CD4-positive, alpha-beta T cell treated with Interleukin-21 for 1 hour (primary cell): ENCODE results near the gene TSPEAR.
A peak's percentile ranks its signal among the peaks of the same experiment; 100 is the strongest.
"Not testable (repeated sequence)": the region's sequence is repeated elsewhere in the genome, so short reads cannot be mapped to it uniquely, and the experiment has no call there.

ENCODE experiments used
- DNase-seq: peaks from one replicate; pipeline ENCODE4 v3.0.0-alpha.2; 2020

Gene TSPEAR

DNA sequence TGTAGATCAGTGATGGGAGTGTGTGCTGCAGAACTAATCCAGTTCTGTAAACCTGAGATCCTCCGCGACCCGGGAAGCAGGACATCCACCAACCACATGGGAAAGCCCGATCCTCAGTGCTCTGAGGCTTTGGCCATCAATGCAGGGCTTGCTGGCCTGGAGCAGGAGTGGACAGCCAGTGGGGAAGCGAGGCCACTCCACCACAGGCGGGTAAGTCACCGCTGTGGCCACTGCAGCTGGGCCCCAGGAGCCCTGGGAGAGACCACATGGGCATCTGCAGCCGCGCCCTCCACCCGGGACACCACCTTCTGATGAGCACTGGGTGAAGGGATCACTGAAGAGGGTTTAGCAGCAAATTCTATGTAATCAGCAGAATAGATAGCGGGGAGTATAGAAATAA, 30.2 kb downstream of the TSPEAR start:
- DNase-seq = no peak

DNA sequence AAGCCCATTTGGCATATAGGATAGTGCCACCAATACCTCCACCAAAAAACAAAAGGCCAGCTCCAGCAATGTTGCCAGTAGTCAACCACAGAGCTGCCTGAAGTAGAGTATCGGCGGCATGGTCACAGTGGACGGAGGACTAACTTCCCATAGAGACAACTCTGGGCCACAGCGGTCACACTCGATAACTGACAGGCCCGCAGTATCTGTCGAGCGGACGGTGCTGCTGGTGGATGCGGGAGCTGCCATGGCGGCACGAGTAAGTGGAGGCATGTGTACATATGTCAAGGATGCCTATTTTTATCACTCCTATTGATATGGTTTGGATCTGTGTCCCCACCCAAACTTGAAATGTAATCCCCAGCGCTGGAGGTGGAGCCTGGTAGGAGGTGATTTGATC, 33.5 kb downstream of the TSPEAR start:
- DNase-seq = no peak

DNA sequence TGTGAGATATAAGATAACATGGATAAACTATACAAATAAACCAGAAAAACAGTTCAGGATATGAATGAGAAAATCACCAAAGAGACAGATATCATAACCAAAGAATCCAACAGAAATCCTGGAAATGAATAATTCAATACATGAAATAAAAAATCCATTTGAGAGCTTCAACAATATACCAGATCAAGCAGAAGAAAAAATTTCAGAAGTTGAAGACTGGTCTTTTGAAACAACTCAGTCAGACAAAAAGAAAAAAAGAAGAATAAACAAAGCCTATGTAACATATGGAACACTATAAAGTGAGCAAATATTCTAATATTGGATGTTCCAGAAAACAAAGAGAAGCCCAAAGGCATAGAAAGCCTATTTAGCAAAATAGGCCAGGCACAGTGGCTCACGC, 39.5 kb downstream of the TSPEAR start:
- DNase-seq = no peak

DNA sequence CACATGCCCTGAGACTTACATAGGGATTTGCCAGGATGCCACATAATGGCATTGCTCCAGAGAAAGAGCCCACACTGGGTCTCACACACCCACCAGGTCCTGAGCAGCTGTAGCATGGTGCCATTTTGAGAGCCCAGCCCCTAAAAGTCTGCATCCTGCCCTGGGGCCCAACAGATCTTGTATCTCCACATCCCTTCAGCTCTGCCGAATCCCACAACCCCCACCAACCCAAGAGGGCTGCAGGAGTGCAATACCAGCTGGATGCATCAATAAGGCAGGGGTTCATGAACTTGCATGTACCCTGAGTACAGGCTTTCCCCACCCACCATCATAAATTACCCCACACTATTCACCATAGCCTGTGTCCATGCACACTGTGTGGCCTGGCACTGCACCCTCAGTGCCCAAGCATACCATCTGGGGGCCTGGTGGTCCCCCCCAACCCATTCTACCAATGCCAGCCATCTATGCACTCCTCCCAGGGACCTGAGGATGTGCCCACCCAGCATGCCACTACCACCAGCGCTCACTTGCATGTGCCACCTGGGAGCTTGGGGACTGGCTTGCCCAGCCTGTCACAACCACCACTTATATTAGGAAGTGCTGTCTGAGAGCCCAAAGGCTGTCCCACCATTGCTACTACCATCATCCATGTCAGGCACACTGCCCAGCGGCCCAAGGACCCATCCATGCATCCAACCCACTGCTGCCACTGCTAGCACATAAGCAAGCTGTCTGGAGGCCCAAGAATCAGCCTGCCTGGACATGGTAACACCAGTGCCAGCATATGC, 40.5 kb downstream of the TSPEAR start:
- no peak for DNase-seq

DNA sequence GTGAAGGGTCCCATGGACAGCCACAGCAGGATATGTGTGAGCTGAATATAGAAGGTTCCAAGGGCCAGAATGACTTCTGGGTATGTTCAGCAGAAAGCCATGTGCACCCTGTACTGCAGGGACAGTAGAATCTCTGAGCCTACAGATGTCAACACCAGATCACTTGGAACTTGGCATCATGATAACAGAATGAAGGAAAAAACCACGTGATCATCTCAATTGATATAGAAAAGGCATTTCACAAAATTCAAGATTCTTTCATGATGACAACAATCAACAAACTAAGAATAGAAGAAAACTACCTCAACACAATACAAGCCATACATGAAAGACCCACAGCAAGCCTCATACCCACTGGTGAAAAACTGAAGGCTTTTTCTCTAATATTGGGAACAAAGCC, 43.8 kb downstream of the TSPEAR start:
- DNase-seq = no peak

DNA sequence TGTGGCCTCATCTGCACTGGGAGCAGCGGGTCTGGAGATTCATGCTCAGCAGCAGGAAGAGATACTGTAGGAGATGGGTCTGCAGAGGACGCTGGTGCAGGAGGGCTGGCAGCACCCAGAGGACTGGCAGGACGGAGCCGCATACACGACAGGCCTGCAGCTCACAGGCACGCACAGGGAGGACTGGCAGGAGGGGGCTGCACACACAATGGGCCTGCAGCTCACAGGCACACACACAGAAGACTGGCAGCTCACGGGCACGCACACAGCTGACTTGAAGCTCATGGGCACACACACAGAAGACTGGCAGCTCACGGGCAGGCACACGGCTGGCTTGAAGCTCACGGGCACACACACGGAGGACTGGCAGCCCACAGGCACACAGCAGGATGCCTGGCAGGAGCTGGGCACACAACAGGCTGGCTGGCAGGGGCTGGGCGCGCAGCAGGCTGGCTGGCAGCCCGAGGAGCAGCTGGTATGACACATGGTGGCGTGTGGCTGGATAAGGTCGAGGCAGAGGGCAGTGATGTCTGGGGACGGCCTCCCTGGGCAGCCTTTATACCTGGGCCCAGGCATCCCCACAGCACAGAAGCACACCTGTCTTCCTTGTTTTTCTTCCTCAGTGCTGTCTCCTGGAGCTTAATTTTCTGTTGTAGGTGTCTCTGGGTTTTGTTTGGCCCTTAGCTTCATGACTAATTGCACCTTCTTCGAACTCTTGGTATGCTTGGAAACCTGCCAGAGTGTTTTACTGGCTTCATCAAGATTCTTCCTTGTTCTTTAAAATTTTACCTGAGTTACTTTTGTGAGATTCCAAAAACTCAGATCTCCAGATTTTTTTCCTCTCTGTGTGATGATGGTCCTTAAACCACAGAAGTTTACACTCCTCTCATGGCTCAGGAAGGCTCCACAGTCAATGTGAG, 44.7 kb downstream of the TSPEAR start, which contains the start of gene KRTAP12-2:
KRTAP12-2 (minus strand) TSS at position 527 of the 920 bp plus-strand sequence; CDS start at position 486, 41 bp downstream.
- DNase-seq = no peak

DNA sequence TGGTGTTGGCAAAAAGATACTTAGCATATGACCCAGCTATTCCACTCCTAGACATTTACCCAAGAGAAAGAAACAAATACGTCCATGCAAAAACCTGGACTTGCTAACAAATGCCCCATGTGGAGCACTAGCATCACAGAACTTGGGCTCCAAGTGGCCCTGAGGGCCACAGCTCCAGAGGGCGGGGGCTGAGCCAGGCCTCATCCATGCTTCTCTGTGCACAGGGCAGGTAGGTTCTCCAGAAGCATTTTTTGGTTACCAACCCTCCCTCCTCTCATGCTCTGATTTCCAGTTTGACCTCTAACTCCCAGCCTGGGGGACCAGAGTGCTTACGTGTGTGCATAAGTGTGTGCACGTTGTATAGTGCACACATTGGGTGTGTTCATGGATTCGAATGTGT, 46.7 kb downstream of the TSPEAR start:
- no peak for DNase-seq

DNA sequence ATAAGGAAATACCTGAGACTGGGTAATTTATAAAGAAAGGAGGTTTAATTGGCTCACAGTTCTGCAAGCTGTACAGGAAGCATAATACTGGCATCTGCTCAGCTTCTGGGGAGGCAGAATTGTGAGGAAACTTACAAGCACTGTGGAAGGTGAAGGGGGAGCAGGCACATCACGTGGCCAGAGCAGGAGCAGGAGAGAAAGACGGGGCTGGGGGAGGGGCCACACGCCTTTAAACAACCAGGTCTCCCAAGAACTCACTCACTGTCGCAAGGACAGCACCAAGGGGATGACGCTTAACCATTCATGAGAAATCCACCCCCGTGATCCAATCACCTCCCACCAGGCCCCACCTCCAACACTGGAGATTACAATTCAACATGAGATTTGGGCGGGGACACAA, 49.8 kb downstream of the TSPEAR start:
- not testable (repeated sequence) for DNase-seq

DNA sequence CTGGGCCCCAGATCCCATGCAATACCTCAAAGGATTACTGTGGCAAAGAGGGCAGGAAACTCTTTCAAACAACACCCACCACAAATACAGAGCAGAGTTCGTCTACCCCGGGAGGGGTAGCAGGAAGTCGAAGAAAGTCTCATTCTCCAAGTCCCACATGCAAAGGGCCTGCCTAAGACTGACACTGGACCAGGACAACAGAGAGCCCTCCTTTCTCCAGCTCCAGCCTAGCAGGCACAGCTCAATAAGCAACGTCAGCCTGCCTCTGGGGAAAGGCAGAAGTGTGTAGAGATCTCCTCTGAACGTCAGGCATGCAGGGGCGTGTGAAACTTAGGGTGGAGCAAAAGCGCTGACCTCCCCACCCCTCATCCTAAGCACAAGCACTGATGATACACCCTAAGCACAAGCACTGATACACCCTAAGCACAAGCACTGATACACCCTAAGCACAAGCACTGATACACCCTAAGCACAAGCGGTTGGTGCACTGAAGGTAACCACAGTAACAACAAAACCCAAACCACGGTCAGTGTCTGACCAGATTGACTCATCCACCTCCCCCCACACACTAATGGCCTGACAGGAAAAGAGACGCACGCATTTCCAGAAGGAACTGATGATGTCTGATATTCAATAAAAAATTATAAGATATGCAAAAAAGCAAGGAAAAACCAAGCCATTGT, 52.3 kb downstream of the TSPEAR start:
- DNase-seq = peak; percentile 38

DNA sequence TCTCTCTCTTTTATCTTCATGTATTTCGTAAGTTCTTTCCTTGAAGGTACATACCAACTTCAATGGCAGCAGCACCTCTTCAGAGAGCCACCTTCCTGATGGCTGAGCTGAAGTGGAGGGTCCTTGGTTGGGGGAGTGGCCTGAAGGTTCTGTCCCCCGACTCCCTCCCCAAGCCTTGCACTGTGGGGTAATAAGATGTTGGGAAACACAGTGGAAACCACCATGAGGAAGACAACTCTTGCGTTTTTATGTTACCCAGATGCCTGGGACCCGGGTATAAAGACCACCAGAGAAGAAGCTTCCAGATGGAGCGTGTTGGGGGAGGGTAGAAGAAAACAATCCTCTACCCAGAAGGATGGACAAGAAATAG, 52.8 kb downstream of the TSPEAR start:
- DNase-seq = no peak

DNA sequence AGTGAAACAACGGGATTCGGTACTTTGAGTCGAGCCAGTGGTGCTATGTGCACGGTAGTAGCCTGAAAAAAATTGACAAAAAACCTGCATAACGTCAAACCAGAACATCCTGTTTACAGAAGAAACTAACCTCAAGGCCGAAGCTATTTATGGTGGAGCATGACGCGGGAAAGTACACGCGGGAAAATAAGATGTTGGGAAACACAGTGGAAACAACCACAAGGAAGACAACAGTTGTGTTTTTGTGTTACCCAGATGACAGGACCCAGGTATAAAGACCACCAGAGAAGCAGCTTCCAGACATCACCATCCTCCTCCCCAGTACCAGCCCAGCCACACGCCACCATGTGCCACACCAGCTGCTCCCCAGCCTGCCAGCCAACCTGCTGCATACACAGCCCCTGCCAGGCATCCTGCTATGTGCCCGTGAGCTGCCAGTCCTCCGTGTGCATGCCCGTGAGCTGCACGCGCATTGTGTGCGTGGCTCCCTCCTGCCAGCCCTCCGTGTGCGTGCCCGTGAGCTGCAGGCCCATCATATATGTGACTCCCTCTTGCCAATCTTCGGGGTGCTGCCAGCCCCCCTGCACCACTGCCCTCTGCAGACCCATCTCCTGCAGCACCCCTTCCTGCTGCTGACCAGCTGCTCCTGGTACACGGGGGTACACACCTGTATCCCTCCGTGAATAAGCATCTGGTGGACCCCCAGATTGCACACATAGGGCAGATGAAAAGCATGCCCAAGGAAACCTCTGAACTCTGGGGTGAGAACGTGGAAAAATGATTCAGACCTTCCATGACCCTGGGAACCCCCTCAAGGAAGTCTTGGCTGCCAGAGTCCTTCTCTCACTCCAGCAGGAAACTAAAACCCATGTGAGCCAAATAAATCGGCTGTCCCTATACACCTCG, 53.5 kb downstream of the TSPEAR start, which contains the start of gene KRTAP12-3:
KRTAP12-3 (plus strand) TSS at position 298 of the 906 bp plus-strand sequence; CDS start at position 346, 48 bp downstream.
- peak; percentile 83 for DNase-seq

DNA sequence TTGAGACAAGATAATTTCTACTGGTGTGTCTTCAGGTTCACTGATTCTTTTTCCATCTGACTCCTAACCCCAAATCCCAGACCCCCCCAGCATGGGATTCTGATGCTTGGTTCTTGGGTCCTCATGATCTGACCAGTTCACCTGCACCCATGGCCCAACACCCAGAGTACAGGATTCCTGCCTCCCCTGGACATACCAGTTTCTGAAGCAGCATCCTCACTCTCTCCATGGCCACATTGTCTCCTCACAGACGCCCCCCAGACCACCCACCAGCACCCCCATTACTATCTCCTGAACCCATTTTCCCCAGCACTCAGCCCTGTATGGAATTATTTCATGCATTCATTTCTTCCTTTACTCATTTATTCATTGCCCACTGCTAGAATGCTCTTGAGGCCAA, 54.5 kb downstream of the TSPEAR start:
- DNase-seq = no peak

DNA sequence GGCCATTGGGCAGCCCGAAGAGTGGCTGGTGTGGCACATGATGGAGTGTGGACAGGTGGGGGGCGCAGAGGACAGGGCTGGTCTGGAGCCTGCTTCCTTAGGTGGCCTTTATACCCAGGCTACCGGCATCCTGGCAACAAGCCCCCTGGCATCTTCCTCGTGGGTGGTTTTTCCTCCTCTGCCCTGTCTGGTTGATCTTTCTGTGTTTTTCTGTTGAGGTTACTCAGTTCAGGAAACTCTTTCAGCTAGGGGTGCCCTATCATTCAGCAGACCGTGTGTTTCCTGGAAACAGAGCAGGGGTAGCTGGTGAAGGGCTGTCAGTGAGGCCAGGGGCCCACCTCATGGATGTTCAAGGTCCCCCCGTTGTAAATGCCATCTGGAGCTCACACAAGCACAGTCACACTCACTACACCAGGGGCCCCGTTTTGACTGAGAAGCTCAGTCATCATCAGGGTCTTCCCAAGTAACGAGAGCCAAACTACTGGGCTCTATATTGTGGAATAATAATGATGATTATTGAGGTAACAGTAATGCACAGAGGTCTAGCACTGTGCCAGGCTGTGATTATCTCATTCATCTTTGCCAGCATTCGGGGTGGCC, 56.7 kb downstream of the TSPEAR start, which contains the start of gene KRTAP12-4:
KRTAP12-4 (minus strand) TSS at position 84 of the 600 bp plus-strand sequence; CDS start at position 39, 45 bp downstream.
- DNase-seq = peak; percentile 28

DNA sequence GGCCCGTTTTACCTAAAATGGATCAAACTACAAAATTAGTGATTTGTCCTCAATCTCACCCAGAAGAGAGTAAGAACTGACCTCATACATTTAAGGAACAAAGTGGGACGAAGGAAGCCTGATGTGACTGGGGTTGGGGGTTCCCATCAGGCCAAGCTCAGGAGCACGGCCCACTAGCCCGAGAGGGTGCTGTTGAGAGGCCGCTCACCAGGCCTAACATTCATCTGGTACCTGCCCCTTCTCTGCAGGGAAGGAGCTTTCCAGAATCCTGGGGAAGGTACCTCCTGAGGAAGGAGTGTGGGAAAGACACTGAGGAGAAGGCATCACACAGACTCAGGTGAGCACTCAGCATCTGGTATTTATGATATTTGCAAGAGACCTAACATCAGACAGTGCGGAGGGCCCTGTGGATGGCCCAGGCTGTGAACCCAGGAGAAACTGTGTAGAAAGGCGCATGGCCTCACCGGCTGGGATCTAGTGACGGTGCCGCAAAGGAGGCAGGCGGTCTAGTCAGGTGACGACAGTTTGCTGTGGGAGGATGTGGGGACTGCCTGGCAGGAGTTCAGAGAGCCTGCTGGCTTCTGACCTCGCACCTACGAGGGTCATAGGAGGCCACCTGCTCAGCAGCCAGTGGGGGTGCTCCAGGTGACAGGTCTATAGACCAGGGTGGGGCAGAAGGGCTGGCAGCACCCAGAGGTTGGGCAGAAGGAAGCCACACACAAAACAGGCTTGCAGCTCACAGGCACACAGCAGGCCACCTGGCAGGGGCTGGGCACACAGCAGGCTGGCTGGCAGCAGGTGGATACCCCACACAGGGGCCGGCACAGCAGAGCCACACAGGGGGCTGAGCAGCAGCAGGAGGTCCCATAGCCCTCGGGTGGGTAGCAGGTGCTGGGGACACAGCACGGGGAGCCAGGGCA, 57.5 kb downstream of the TSPEAR start:
- peak; percentile 80 for DNase-seq

DNA sequence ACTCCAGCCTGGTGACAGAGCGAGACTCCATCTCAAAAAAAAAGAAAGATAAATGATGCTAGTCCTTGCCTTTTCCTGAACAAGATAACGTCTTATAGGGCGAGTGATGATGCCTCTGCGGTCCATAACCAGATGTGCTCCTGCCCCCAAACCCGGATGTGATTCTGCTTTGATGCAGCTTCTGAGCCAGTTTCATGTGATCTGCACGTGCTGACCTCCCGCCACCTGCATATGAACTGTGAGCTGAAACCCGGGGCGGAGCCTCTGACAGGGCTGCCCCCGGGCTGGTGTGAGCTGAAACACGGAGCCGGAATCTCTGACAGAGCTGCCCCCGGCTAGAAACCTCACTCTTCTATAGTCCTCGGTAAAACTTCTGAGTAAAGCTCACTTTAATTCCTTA, 58.2 kb downstream of the TSPEAR start:
- no peak for DNase-seq

DNA sequence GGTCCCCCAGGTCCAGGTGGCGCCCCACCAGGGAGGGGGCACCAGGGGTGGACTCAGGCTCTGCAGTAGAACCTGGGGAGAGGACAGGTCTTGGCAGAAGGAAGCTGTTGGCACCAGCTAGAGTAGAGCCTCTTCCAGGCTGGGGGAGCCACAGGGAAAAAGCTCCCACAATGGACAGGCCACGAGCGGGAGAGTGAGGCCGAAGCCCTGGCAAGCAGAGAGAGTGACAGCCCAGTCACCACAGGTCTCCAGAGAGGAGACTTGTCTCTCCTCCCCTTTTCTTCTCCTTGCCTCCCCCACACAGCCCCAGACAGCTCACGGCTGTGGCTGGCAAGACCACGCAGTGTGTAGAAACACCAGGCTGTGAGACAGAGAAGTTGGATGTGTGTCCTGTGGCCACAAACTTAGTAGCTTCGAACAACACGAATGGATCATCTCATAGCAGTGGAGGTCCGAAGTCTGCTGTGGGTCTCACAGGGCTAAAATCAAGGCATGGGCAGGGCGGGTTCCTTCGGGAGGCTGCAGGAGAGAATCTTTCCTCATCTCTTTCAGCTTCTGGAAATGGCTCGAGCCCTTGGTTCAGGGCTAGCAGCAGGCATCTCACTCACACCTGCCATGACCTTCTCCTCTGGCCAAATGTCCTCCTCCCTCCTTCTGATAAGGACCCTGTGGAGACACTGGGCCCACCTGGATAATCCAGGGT, 60.2 kb downstream of the TSPEAR start:
- DNase-seq = no peak

DNA sequence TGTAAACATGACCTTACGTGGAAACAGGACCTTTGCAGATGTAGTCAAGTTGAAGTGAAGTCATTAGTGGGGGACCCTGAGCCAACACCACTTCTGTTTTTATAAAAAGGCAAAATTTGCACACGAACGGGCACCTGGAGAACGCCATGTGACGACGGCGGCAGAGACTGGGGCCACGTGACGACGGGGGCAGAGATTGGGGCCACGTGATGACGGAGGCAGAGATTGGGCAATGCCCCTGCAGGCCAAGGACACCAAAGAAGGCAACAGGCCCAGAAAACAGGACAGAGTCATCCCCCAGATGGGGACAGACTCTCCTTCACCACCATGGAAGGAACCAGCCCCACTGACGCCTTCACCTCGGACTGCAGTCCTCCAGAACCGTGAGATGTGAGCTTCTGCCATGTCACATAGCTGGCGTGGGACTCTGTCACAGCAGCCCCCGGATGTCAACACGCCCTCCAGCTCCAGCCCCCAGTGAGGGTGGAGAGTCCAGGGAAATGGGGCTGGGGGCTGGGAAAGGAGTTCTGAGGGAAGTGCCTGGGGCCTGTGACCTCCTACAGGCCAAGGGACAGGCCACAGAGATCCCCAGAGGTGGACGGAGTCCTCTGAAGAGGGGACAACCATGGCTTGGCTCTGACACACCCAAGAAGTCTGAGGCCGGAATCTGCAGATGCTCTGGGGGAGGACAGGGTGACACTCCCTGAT, 61.0 kb downstream of the TSPEAR start:
- no peak for DNase-seq

DNA sequence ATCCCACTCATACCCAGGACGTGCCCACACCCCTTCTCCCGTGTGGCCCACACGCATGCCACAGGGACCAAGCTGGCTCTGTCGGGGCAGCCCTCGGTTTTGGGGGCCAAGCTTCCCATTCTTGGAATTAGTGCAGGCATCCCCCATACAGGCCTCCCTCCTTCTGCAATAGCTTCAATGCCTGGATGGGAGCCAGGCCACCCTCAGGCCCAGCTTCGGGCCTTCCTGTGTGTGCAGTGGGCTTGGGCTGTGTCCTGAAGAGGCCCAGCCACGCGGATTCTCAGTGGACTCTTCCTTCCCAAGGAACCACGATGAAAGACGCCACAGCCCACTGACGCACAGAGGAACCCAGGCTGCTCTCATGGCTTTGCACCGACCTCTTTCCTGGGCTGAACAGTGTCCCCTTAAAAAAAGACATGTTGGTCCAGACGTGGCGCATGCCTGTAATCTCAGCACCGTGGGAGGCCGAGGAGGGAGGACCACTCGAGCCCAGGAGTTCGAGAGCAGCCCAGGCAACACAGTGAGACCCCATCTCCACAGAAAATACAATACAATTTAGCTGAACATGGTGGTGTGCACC, 61.8 kb downstream of the TSPEAR start:
- DNase-seq = no peak
